RWPE1 (cell line): ENCODE results near the gene GSK3A.

Experiments
- CTCF ChIA-PET: fragments of 350-600 bp; sonication (Branson Sonifier 250); formaldehyde crosslinking; extraction: SDS; loops from one replicate; lab custom pipeline; 2021; lab: Yijun Ruan, JAX
- POLR2A ChIA-PET: fragments of 400-600 bp; formaldehyde crosslinking; extraction: SDS; loops from one replicate; lab custom pipeline; 2020; ENCODE audit warnings: antibody characterized with exemption; ENCODE audit not compliant: low non-redundant PET; lab: Yijun Ruan, JAX
- DNase-seq: peaks from one replicate; pipeline ENCODE4 v3.0.0; 2012; ENCODE audit warnings: low spot score
- H3K27ac ChIP-seq: fragments of 450-650 bp; 2 replicates; pipeline ENCODE4 v1.5.1; 2017
- TF ChIP-seq, protein P1 (sequence below): fragments of 450-650 bp; conservative IDR thresholded peaks from 2 replicates; pipeline ENCODE4 v1.5.1; 2017; ENCODE audit warnings: low read depth, mild to moderate bottlenecking

GSK3A gene

GRCh38 chr19:42274065-42274682 is 31.8 kb upstream of the GSK3A start:
- peak overlapping the region; percentile 100 for H3K27ac ChIP-seq
- no peak for DNase-seq
- POLR2A ChIA-PET: no interaction called here
- TF ChIP-seq, protein P1, sequence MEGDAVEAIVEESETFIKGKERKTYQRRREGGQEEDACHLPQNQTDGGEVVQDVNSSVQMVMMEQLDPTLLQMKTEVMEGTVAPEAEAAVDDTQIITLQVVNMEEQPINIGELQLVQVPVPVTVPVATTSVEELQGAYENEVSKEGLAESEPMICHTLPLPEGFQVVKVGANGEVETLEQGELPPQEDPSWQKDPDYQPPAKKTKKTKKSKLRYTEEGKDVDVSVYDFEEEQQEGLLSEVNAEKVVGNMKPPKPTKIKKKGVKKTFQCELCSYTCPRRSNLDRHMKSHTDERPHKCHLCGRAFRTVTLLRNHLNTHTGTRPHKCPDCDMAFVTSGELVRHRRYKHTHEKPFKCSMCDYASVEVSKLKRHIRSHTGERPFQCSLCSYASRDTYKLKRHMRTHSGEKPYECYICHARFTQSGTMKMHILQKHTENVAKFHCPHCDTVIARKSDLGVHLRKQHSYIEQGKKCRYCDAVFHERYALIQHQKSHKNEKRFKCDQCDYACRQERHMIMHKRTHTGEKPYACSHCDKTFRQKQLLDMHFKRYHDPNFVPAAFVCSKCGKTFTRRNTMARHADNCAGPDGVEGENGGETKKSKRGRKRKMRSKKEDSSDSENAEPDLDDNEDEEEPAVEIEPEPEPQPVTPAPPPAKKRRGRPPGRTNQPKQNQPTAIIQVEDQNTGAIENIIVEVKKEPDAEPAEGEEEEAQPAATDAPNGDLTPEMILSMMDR: no peak
- CTCF ChIA-PET: no interaction called here

- CTCF ChIA-PET: no interaction called here
- POLR2A ChIA-PET: no interaction called here
- peak overlapping the region; percentile 100 for H3K27ac ChIP-seq
- TF ChIP-seq, protein P1: no peak
- DNase-seq: no peak
Measured at GRCh38 chr19:42273407-42274064, 31.1 kb upstream of the GSK3A start.

DNA sequence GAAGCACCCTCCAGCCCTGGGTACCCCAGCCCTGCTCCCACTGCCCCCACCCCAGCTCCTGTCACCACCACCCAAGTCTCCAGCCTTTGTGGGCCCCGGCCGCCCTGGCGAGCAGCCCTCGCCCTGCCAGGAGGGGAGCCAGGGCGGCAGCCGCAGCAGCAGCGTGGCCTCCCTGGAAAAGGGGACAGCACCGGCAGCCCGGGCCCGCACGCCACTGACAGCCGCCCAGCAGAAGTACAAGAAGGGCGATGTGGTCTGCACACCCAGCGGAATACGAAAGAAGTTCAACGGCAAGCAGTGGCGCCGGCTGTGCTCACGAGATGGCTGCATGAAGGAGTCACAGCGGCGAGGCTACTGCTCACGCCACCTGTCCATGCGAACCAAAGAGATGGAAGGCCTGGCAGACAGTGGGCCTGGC is 30.6 kb upstream of the GSK3A start:
- ChIA-PET CTCF (no interaction called here), POLR2A (no interaction called here)
- DNase-seq: no peak
- TF ChIP-seq, protein P1: no peak
- peak overlapping the region; percentile 100 for H3K27ac ChIP-seq

DNA sequence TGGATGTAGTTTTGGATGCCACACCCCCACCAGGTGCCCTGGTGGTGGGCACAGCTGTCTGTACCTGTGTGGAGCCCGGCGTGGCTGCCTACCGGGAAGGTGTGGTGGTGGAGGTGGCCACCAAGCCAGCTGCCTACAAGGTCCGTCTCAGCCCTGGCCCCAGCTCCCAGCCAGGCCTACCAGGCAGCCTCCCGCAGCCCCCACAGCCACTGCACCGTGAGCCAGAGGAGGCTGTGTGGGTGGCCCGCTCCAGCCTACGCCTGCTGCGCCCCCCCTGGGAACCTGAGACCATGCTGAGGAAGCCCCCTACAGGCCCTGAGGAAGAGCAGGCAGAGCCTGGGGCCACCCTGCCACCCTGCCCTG is 30.1 kb upstream of the GSK3A start:
- DNase-seq: no peak
- ChIA-PET CTCF (interaction anchor here (0.6 kb wide), 1 partner anchor 1748 kb away, joined by 6 read pairs; no protein-coding TSS in a partner anchor), POLR2A (no interaction called here)
- peak overlapping the region; percentile 100 for H3K27ac ChIP-seq
- TF ChIP-seq, protein P1: no peak

DNA sequence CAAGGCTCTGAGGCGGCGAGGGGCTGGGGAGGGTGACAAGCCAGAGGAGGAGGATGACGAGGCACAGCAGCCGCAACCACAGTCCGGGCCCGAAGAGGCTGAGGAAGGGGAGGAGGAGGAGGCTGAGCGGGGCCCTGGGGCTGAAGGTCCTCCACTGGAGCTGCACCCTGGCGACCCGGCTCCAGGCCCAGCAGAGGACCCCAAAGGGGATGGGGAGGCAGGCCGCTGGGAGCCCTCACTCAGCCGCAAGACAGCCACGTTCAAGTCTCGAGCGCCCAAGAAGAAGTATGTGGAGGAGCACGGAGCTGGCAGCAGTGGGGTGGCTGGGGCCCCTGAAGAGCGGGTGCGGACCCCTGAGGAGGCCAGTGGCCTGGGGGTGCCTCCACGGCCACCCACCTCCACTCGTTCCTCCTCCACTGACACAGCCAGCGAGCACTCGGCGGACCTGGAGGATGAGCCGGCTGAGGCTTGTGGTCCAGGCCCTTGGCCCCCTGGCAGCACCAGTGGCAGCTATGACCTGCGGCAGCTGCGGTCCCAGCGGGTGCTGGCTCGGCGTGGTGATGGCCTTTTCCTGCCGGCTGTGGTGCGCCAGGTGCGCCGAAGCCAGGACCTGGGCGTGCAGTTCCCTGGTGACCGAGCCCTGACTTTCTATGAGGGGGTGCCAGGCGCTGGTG is 29.6 kb upstream of the GSK3A start:
- DNase-seq: no peak
- CTCF ChIA-PET: interaction anchor here (0.5 to 0.6 kb wide), 3 partner anchors 21 to 1747 kb away, joined by 3 to 7 read pairs (median 6); no protein-coding TSS in a partner anchor
- TF ChIP-seq, protein P1: no peak
- H3K27ac ChIP-seq: peak overlapping the region; percentile 100
- POLR2A ChIA-PET: no interaction called here

- peak overlapping the region; percentile 100 for H3K27ac ChIP-seq
- ChIA-PET POLR2A (interaction anchor here (0.7 kb wide), 1 partner anchor 116 kb away, joined by 3 read pairs; no protein-coding TSS in a partner anchor), CTCF (interaction anchor here (0.6 to 1.5 kb wide), 2 partner anchors 8 to 307 kb away, joined by 5 to 13 read pairs; no protein-coding TSS in a partner anchor)
- TF ChIP-seq, protein P1: no peak
- no peak for DNase-seq
Measured at GRCh38 chr19:42271045-42271419, 28.6 kb upstream of the GSK3A start.
